Esophagus muscularis mucosa (tissue), 4 donors: Measurements from ENCODE around the gene ATP2A3. TPM values are rescaled to one million over a fixed set of nuclear protein-coding genes. Genes with fewer than 3 reads are reported as not detected.

ENCODE experiments used
- DNase-seq: peaks from one replicate; pipeline ENCODE4 v3.0.0-alpha.2; 2017; ENCODE audit errors: extremely low spot score
- H3K27ac ChIP-seq, 4 donors: fragments of 200-600 bp; sonication (generic); replicated peaks in 1 of 4; 1 replicate in 3 of 4; 2 replicates in 1 of 4; pipeline ENCODE4 v1.5.1; 2016 to 2019; ENCODE audit warnings: mild to moderate bottlenecking in 1 of 4
- H3K27me3 ChIP-seq, 4 donors: fragments of 200-600 bp; sonication (generic); one replicate each; pipeline versions ENCODE4 v1.5.1 to v1.6.0; 2016 to 2019
- H3K36me3 ChIP-seq, 4 donors: fragments of 200-600 bp; sonication (generic); one replicate each; pipeline ENCODE4 v1.5.1; 2016 to 2019
- H3K4me1 ChIP-seq, 4 donors: fragments of 200-600 bp; sonication (generic); one replicate each; pipeline ENCODE4 v1.5.1; 2016 to 2019
- H3K4me3 ChIP-seq, 4 donors: fragments of 200-600 bp; sonication (generic); 1 replicate in 2 of 4; 2 replicates in 2 of 4; pipeline ENCODE4 v1.5.1; 2016 to 2019; ENCODE audit warnings: mild to moderate bottlenecking in 4 of 4, moderate library complexity in 1 of 4
- H3K9me3 ChIP-seq, 4 donors: fragments of 200-600 bp; sonication (generic); 1 replicate in 3 of 4; 2 replicates in 1 of 4; pipeline ENCODE4 v1.5.1; 2016 to 2019
- EP300 ChIP-seq: sonication (generic); formaldehyde crosslinking; IDR thresholded peaks from one replicate; pipeline ENCODE4 v1.6.1; 2017; ENCODE audit warnings: antibody characterized with exemption
- POLR2A ChIP-seq: fragments of 450-650 bp; IDR thresholded peaks from one replicate; pipeline ENCODE4 v1.6.1; 2017; ENCODE audit warnings: antibody characterized with exemption, moderate library complexity, mild to moderate bottlenecking, low read depth
- POLR2AphosphoS5 ChIP-seq, 2 donors: sonication (generic); formaldehyde crosslinking; IDR thresholded peaks; one replicate each; pipeline ENCODE4 v1.6.1; 2017; ENCODE audit warnings: antibody characterized with exemption in 2 of 2
- WGBS: methylation state at CpG from one replicate; pipeline ENCODE4 v1.1.5; 2018; 5-methylcytosine and 5-hydroxymethylcytosine counted together
- intact Hi-C: fragments of 100-400 bp; cut with DNase I; formaldehyde crosslinking; loops from one replicate; pipeline ENCODE4 v1.15.1; 2023
- total RNA-seq, 4 donors: library from RNA; depleted of rRNA; stranded (reverse); fragments of >200 nt; gene quantifications; one replicate each; pipeline versions ENCODE4 v1.1.0 to v1.2.1, GENCODE V29; 2016
- TF ChIP-seq, protein P1 (sequence below), 3 experiments: fragments of 200-600 bp in 2 of 3; fragments of 450-650 bp in 1 of 3; sonication (generic) in 2 of 3; IDR thresholded peaks; one replicate each; pipeline ENCODE4 v1.5.1; 2017 to 2019; ENCODE audit warnings: antibody characterized with exemption in 3 of 3, mild to moderate bottlenecking in 2 of 3, moderate library complexity in 1 of 3

The ATP2A3 gene
- total RNA-seq, 4 donors from 2014 or later, result 17.9 to 35.4 (median 24.8) TPM

DNA sequence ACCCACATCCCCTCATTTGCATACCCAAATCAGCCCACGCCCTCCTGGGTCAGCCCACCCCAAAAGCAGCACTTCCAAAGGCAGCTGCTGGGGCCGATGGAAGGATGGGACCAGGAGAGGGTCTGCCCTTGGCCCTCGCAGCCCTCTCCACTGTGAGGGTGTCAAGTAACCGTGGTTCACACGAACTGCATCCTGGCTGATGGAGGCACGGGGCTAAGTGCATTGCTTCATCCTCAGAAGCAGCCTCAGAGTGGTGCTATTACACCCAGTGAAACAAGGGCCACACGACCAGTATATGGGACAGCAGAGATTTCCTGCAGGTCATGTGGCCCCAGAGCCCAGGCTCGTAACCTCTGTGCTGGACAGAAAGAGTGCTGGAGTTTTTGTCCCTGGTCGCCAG, 13.2 kb upstream of the ATP2A3 start:
- intact Hi-C loops, result no loop called here
- Histone ChIP-seq H3K27me3 (no peaks in the 10 kb centered on the region), H3K4me1 (peaks cover 21 to 30% (median 25%) of the 10 kb centered on the region in 4 donors), H3K27ac (peak overlapping the region; percentile 10 to 61 (median 44)), H3K4me3 (no peak overlapping the region), H3K36me3 (no peaks in the 10 kb centered on the region), H3K9me3 (peaks cover 0 to 18% (median 13%) of the 10 kb centered on the region in 4 donors)
- WGBS, result 79% methylated on average over 2 of the region's 9 CpGs
- TF ChIP-seq POLR2AphosphoS5 (IDR thresholded peaks at IDR 0.05) (no peak), EP300 (no peak), POLR2A (no peak)
- TF ChIP-seq, protein P1, sequence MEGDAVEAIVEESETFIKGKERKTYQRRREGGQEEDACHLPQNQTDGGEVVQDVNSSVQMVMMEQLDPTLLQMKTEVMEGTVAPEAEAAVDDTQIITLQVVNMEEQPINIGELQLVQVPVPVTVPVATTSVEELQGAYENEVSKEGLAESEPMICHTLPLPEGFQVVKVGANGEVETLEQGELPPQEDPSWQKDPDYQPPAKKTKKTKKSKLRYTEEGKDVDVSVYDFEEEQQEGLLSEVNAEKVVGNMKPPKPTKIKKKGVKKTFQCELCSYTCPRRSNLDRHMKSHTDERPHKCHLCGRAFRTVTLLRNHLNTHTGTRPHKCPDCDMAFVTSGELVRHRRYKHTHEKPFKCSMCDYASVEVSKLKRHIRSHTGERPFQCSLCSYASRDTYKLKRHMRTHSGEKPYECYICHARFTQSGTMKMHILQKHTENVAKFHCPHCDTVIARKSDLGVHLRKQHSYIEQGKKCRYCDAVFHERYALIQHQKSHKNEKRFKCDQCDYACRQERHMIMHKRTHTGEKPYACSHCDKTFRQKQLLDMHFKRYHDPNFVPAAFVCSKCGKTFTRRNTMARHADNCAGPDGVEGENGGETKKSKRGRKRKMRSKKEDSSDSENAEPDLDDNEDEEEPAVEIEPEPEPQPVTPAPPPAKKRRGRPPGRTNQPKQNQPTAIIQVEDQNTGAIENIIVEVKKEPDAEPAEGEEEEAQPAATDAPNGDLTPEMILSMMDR (IDR thresholded peaks at IDR 0.05), result no peak
- DNase-seq, result no peak

DNA sequence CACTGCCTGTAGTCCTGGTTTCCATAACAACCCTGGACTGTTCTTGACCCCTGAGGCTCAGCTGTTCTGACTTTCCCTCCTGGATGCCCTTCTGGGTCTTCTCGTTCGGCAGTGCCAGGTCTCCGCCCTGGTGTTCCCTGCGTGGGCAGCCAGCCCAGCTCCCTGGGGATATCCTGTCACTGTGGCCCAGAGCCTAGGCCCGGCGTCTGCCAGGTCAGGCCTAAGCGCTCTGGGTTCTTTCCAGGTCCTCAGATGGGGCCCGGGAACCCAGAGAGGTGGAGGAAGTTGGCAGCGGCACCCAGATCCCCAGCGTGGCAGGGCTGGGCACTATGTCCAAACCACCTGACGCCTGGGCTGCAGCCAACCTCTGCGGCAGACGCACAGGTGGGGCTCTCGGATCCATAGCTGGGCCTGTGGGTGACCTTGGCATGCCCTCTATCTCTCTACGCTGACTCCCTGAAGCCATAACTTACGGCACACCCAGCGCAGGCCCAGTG, 12.5 kb upstream of the ATP2A3 start:
- Histone ChIP-seq H3K4me1 (peaks cover 21 to 30% (median 25%) of the 10 kb centered on the region in 4 donors), H3K36me3 (no peaks in the 10 kb centered on the region), H3K4me3 (no peak overlapping the region), H3K27ac (peak overlapping the region; percentile 10 to 61 (median 44)), H3K9me3 (peaks cover 0 to 18% (median 13%) of the 10 kb centered on the region in 4 donors), H3K27me3 (no peaks in the 10 kb centered on the region)
- TF ChIP-seq POLR2AphosphoS5 (IDR thresholded peaks at IDR 0.05) (peak; percentile 39 to 72), EP300 (no peak)
- WGBS, result 39% methylated on average over 6 of the region's 17 CpGs
- DNase-seq, result no peak
- intact Hi-C loops, result no loop called here

DNA sequence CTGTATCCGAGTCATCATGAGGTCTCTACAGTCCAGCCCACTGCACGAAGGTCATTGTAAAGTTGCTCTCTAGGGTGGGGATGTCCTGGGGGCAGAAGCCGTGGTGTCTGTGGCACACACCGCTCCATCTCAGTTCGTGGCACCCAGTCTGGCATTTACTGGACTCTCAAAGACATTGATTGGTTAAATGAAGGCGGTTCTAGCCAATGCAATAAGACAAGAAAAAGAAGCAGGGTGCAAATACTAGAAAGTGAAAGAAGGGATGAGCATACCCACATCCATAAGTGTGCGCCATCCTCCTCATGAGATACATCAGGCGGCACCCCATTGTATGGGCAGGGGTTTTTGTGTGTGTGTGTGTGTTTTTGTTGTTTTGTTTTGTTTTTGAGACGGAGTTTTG, 10.7 kb upstream of the ATP2A3 start:
- H3K27me3 ChIP-seq, result no peaks in the 10 kb centered on the region
- intact Hi-C loops, result no loop called here
- no peak overlapping the region for H3K4me3 ChIP-seq
- H3K9me3 ChIP-seq, result peaks cover 0 to 18% (median 13%) of the 10 kb centered on the region in 4 donors
- peaks cover 21 to 25% (median 25%) of the 10 kb centered on the region in 4 donors for H3K4me1 ChIP-seq
- H3K36me3 ChIP-seq, result no peaks in the 10 kb centered on the region
- DNase-seq, result no peak
- TF ChIP-seq, protein P1 (IDR thresholded peaks at IDR 0.05), result no peak
- TF ChIP-seq POLR2A, result no peak
- TF ChIP-seq POLR2AphosphoS5 (IDR thresholded peaks at IDR 0.05), result no peak
- no peak for TF ChIP-seq EP300
- H3K27ac ChIP-seq, result no peak overlapping the region
- 97% methylated on average over 9 of the region's 9 CpGs for WGBS

DNA sequence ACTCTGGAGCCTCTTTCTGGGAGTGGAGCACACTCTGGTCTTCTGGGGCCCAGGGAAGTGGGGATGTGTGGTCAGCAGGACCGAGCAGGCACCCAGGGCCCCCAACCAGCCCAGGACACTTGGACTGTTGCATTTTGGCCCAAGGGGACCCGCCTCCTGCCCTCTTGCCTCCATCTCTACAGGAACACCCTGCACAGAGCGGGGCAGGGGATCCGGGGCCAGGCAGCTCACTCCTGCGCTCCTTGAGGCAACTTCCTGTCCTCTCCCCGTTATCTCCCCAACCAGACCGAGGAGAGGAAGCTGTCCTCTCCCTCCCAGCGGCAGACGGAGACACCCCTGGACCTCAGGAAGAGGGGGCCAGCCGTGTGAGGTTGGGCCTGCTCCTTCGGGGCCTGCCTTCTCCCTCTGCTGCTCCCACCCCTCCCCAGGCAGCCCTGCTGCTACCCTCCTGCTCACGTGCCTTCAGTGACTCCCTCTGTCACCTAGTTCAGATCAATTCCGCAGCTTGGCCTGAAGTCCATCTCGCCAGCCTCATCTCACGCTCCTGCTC, 10.0 kb upstream of the ATP2A3 start:
- WGBS, result 69% methylated on average over 12 of the region's 15 CpGs
- TF ChIP-seq, protein P1 (IDR thresholded peaks at IDR 0.05), result no peak
- no peak for TF ChIP-seq POLR2A
- no peak for TF ChIP-seq EP300
- no peak for TF ChIP-seq POLR2AphosphoS5 (IDR thresholded peaks at IDR 0.05)

DNA sequence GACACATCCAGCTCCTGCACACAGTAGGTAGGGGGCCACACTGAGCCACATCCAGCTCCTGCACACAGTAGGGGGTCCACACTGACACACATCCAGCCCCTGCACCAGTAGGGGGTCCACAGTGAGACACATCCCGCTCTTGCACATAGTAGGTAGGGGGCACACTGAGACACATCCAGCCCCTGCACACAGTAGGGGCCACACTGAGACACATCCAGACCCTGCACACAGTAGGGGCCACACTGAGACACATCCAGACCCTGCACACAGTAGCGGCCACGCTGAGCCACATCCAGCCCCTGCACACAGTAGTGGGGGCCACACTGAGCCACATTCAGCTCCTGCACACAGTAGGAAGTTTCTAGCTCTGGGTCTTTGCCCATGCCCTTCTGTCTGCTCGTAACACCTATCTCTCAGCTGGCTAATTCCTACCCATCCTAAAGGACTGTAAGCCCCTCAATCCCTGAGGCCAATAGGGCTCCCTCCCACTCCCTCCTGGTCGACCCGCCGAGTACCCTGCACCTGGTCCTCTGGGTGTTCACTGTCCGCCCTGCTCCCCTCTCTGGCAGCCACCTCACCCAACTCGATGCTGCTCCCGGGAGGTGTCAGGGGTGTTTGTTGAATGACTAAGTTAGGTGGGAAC, 9.4 kb upstream of the ATP2A3 start:
- DNase-seq, result no peak
- H3K4me3 ChIP-seq, result no peak overlapping the region
- intact Hi-C loops, result no loop called here
- H3K9me3 ChIP-seq, result peaks cover 0 to 10% (median 8%) of the 10 kb centered on the region in 4 donors
- WGBS, result 78% methylated on average over 7 of the region's 10 CpGs
- no peaks in the 10 kb centered on the region for H3K27me3 ChIP-seq
- no peaks in the 10 kb centered on the region for H3K36me3 ChIP-seq
- H3K4me1 ChIP-seq, result peaks cover 21 to 25% (median 25%) of the 10 kb centered on the region in 4 donors
- TF ChIP-seq POLR2A (no peak), EP300 (no peak), POLR2AphosphoS5 (IDR thresholded peaks at IDR 0.05) (no peak)
- TF ChIP-seq, protein P1 (IDR thresholded peaks at IDR 0.05), result no peak
- no peak overlapping the region for H3K27ac ChIP-seq

More for the DNA sequence above, 10.0 kb upstream of the ATP2A3 start:
- intact Hi-C loops, result no loop called here
- Histone ChIP-seq H3K4me1 (peaks cover 21 to 25% (median 25%) of the 10 kb centered on the region in 4 donors), H3K27ac (no peak overlapping the region), H3K9me3 (peaks cover 0 to 16% (median 12%) of the 10 kb centered on the region in 4 donors), H3K4me3 (no peak overlapping the region), H3K27me3 (no peaks in the 10 kb centered on the region), H3K36me3 (no peaks in the 10 kb centered on the region)
- DNase-seq, result no peak
